ENCODE measurements around the gene ANKS4B. TPM values are rescaled to one million over a fixed set of nuclear protein-coding genes. Genes with fewer than 3 reads are reported as not detected.

The ANKS4B gene
- total and polyA plus RNA-seq, 2 experiments from 2014 or later: 0.07 TPM; not detected in 1

- Histone ChIP-seq H3K4me3 (no peak overlapping the region), H3K9me2 (ENCODE audit: insufficient read depth) (no peaks in the 10 kb centered on the region), H3F3A (replicated peaks; ENCODE audit: low read depth) (no peaks in the 10 kb centered on the region), H3K27ac (ENCODE audit: low read depth) (no peak overlapping the region), H3K4me2 (no peak overlapping the region), H4K20me1 (replicated peaks; ENCODE audit: insufficient read depth) (no peaks in the 10 kb centered on the region), H3K4me1 (ENCODE audit: insufficient read depth) (peaks cover 36% of the 10 kb centered on the region), H3K36me3 (ENCODE audit: insufficient read depth) (no peaks in the 10 kb centered on the region), H3K79me2 (replicated peaks; ENCODE audit: insufficient read depth) (no peaks in the 10 kb centered on the region), H2AFZ (no peak overlapping the region), H3K27me3 (ENCODE audit: insufficient read depth) (no peaks in the 10 kb centered on the region)
- peaks cover 7% of the 10 kb centered on the region for H3K27me3 Mint-ChIP-seq (ENCODE audit: insufficient read depth, low read depth, poor library complexity)
- no peak for ATAC-seq
- H3K4me1 Mint-ChIP-seq: peaks cover 34% of the 10 kb centered on the region
- TF ChIP-seq REST (IDR thresholded peaks at IDR 0.05; ENCODE audit: unreplicated experiment) (no peak), NANOG (IDR thresholded peaks at IDR 0.05; ENCODE audit: borderline replicate concordance) (no peak), EZH2 (IDR thresholded peaks at IDR 0.05; ENCODE audit: low read depth, unreplicated experiment) (no peak), ETS1 (IDR thresholded peaks at IDR 0.05) (no peak), JUNB (IDR thresholded peaks at IDR 0.05; ENCODE audit: unreplicated experiment) (no peak), CREB1 (CRISPR knock-in tag; IDR thresholded peaks at IDR 0.05; ENCODE audit: low read depth) (no peak), CTCF (conservative IDR thresholded peaks at IDR 0.05; ENCODE audit: low read depth in 2 of 2) (no peak), ZNF331 (CRISPR knock-in tag; IDR thresholded peaks at IDR 0.05; ENCODE audit: low read depth) (no peak), ZNF462 (CRISPR knock-in tag; IDR thresholded peaks at IDR 0.05) (no peak), STAT1 (IDR thresholded peaks at IDR 0.05; ENCODE audit: unreplicated experiment) (no peak), ZNF114 (CRISPR knock-in tag; IDR thresholded peaks at IDR 0.05) (no peak), EZH2phosphoT487 (IDR thresholded peaks at IDR 0.05; ENCODE audit: unreplicated experiment) (no peak), POLR2AphosphoS5 (IDR thresholded peaks at IDR 0.05; ENCODE audit: low read depth) (no peak)
- H3K27ac Mint-ChIP-seq: no peak overlapping the region
- H3K4me3 Mint-ChIP-seq: no peak overlapping the region
- no peak for DNase-seq (ENCODE audit: low spot score)
- H3K9me3 Mint-ChIP-seq: peaks cover 4% of the 10 kb centered on the region; the same call in 1 of the 3 replicates
- 0 out of 3 replicates have a peak, but pooled peaks cover 4% of the 10 kb centered on the region for H3K36me3 Mint-ChIP-seq (ENCODE audit: low read depth)
These were observed 13.9 kb upstream of the ANKS4B start for GRCh38 chr16:21219551-21219950.

All from GM23338 (cell line).